ENCODE data around the gene HCN2.
"Not testable (repeated sequence)": the region's sequence is repeated elsewhere in the genome, so short reads cannot be mapped to it uniquely, and the experiment has no call there.

The HCN2 gene

DNA sequence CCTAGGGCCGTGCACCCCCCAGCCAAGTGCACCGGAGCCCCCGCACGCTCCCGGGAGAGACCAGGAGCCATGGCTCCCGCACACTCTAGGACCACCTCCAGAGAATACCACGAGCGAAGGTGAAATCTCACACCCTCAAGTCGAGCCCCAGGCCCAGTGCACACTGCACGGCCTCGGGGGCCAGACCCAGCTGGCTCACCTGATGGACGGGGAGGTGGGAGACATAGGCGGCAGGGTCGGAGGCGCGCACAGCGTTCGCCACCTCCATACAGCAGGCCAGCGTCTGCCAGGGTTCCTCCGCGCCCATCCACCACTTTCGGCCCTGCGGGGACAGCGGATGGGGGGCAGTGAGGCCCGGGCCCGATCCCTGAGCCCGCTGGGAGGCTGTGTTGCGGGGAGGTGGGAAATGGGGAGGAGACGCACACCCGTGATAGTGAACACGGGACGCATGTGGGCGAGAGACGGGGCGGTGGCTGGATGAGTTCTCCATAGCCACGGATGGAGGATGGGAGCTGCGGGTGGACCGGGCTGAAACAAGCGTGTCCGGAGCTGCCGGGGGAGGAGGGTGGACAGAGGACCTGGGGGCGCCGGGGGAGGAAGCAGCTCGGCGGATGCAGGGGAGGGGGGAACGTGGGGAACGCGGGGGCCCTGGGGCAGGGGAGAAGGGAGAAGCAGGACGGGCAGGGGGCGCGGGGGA is 30.6 kb downstream of the HCN2 start:
- DNase-seq (ENCODE audit: low read depth in 2 of 2) = no peak

DNA sequence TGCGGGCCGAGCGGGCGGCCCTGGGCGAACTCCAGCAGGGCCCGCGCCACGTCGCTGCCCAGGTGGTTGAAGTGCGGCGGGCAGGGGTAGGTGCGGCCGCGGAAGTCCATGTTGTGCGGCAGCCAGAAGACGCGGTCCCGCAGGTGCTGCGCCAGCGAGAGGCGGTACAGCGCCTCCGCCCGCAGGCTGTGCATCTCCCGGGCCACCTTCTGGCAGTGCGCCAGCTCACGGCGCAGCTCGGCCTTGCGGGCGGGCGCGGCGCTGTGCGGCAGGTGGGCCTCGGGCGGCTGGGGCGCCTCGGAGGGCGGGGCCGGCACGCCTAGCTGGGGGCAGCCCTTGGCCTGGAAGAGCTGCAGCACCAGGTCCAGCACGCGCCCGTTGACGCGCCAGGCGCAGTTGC is 31.5 kb downstream of the HCN2 start:
- DNase-seq (ENCODE audit: low read depth in 2 of 2) = not testable (repeated sequence)

- no peak for DNase-seq (ENCODE audit: low read depth in 2 of 2)
Observed at GRCh38 chr19:621819-622218, 32.1 kb downstream of the HCN2 start.

- no peak for DNase-seq (ENCODE audit: low read depth in 2 of 2)
Observed at GRCh38 chr19:622666-623065, 33.0 kb downstream of the HCN2 start.

GRCh38 chr19:623175-623916 is 33.7 kb downstream of the HCN2 start:
- no peak for DNase-seq (ENCODE audit: low read depth in 2 of 2)

DNA sequence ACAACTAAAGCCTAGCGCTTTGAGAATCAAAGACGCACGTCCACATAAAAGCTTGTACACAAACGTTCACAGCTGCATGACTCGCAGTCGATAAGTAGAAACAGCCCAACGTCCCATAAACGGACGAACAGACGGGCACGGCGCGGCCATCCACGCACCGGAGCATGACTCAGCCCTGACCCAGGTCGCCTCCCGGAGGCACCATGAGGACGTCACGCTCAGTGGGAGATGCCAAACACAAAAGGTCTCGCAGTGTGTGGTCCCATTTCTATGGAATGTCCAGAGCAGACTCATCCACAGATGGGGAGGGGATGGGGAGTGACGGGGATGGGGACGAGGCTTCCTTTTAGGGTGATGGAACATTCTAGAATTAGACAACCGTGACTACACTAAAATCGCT is 34.3 kb downstream of the HCN2 start:
- no peak for DNase-seq (ENCODE audit: low read depth in 2 of 2)

- DNase-seq (ENCODE audit: low read depth in 2 of 2) = no peak
Observed at GRCh38 chr19:624433-625109, 34.9 kb downstream of the HCN2 start.

GRCh38 chr19:625257-625656 is 35.6 kb downstream of the HCN2 start:
- no peak for DNase-seq (ENCODE audit: low read depth in 2 of 2)

GRCh38 chr19:626566-626965 is 36.9 kb downstream of the HCN2 start:
- DNase-seq (ENCODE audit: low read depth in 2 of 2) = not testable (repeated sequence)

DNA sequence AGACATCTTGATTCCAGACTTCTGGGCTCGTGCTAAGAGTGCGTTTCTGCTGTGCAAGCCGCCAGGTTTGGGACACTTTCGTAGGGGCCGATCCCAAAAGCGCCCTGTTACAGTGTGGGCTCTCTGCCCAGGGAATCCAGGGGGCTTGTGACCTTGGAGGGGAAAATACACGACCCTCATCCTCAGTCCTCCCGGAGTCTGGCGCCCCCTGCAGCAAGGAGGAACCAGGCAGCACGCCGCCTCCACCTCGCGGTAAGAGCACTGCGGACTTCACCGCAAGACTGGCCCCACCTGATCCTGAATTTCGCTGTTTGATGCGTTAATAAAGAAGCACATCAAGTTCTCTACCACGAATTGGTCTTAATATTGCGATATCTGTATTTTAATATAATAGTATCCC is 38.5 kb downstream of the HCN2 start:
- DNase-seq (ENCODE audit: low read depth in 2 of 2) = no peak

GRCh38 chr19:629515-629914 is 39.8 kb downstream of the HCN2 start:
- DNase-seq (ENCODE audit: low read depth in 2 of 2) = not testable (repeated sequence)

GRCh38 chr19:629961-630714 is 40.5 kb downstream of the HCN2 start:
- DNase-seq (ENCODE audit: low read depth in 2 of 2) = no peak

GRCh38 chr19:632579-633067 is 42.9 kb downstream of the HCN2 start:
- peak; percentile 43 to 47 for DNase-seq (ENCODE audit: low read depth in 2 of 2)

DNA sequence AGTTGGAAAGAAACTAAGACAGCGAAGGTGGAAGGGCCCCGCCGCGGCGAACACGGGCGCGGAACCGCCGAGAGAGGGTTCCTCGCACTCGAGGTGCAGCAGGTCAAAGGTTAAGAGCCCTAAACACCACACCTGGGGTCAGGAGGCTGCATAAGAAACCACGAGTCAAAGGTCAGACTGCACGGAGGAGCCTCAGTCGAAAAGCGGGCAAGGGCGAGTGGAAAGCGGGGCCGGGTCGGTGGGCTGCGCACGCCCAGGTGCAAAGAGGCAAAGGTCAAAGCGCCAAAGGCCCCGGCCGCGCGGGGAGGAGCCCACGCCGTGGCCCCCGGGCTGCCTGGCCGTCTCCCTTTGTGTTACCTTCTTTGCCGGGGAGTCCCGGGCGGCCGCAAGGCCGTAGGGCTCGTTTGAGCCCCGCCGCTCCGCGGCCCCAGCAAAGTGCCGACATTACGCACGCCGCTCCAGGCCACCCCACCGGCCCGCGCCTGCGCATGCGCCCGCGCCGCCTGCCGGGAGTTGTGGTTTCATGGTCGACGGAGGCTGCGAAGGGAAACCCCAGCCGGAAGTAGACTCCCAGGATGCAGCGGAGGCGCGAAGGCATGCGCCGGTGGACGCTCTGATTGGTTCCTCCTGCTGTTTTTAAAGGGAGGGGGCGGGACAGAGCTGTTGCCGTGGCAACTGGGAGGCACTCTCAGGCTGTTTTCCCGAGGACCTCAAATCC is 43.5 kb downstream of the HCN2 start, which contains the start of gene POLRMT:
Gene POLRMT (minus strand): TSS at position 470 of the 718 bp plus-strand sequence. CDS start 25 bp downstream, at position 445.
- peak; percentile 93 to 95 for DNase-seq (ENCODE audit: low read depth in 2 of 2)

DNA sequence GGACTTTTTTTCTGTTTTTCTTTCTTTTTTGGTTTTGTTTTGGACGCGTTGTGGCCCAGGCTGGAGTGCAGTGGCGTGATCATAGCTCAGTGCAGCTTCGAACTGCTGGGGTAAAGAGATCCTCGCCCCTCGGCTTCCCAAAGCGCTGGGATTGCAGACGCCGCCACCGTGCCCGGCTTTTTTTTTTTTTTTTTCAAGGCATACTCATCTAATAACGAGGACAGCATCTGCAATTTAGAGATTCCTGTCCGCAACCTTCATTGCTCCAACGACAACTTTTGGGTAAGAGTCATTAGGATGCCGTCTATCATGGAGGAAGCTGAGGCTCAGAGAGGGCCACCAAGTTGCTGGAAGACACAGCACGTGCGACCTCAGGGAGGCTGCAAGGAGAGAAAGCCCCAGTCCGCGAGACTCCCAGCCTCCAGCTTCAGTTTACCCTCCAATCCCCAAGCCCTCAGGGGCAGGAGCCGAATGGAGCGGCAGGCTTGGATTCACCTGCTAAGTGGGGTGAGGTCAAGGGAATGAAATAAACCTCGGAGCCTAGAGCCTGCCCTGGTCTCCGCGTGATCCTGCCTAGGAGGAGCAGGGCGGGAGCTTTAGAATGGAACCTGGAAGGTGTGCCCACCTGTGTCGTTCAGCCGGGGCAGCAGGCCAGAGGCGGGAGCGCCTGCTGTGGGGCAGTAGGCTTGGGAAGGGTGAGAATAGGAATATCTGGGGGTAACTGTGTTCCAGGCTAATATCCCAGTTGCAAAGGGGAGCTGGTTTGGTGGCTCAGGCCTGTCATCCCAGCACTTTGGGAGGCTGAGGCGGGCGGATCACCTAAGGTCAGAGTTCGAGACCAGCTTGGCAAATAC is 44.3 kb downstream of the HCN2 start:
- no peak for DNase-seq (ENCODE audit: low read depth in 2 of 2)

- DNase-seq (ENCODE audit: low read depth in 2 of 2) = no peak
Observed at GRCh38 chr19:634975-635652, 45.4 kb downstream of the HCN2 start.

DNA sequence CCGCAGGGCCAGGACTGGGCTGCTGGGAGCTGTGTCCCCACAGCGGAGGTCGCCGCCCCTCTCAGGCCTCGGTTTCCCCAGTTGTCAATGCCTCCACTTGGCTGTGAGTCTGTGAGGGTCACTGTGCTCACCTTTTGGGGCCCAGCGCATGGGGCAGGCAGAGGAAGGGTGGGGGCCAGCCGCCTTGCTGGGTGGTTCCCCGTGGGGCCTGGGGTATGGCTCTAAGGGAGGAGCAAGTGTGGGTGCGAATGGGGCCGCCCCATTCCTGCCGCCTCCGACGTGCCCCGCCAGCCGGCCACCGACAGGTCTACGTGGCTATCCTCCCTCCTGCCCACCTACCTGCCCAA is 49.2 kb downstream of the HCN2 start:
- DNase-seq (ENCODE audit: low read depth in 2 of 2) = no peak

- DNase-seq (ENCODE audit: low read depth in 2 of 2) = peak; percentile 93 to 96
Observed at GRCh38 chr19:639253-640160, 49.8 kb downstream of the HCN2 start, which contains the start of gene FGF22. TSS of gene FGF22 (plus strand) at chr19:639879. CDS start at chr19:639926, 47 bp downstream.

Measured in stimulated activated CD8-positive, alpha-beta memory T cell treated with anti-CD3 and anti-CD28 coated beads, Interleukin-2, amount 100 ng/mL, for 48 hours (primary cell).